HG02885 (cell line): ENCODE data around the gene ECE2.
A peak's percentile ranks its signal among the peaks of the same experiment; 100 is the strongest.
"Not testable (repeated sequence)": the region's sequence is repeated elsewhere in the genome, so short reads cannot be mapped to it uniquely, and the experiment has no call there.

Experiments
- ATAC-seq: cut with Tn5 transposase; IDR thresholded peaks from one replicate; pipeline ENCODE4 v1.9.1; 2021; ENCODE audit warnings: mild to moderate bottlenecking; ENCODE audit not compliant: unreplicated experiment, poor library complexity

Gene ECE2

DNA sequence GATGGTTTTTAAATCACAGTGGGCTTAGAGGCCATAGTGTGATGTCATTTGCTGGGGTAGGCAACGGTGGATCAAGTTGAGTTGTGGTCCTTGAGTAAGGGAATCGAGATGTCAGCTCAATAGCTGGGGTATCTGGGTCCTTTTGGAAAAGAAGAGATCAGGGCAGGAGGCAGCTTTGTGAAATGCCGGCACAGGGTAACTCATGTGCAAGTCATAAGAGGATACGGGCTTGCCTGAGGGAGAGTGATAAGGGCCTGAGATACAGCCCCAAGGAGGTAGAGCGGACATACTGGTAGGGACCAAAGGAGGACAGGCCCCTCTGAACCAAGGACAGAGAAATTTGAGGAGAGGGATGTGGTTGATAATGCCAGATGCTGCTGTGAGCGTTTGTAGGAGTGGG, 57.4 kb downstream of the ECE2 start:
- no peak for ATAC-seq

DNA sequence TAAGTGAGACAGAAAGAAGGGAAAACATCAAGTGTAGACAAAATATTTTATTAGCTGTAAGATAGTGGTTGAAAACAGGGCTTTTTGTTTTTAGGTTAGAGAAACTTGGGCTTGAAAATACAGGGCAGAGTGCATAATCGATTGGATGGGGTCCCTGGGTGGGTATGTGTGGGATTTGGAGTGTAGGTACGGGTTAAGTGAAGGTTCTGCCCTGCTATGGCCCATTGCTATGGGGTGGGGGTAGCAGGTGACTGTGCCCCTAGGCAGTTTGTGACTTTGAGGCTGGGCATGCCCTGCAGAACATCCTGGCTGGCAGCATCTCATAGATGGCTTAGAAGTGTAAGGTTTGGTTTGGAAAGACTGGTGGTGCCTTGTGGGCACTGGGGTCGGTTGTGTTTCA, 57.9 kb downstream of the ECE2 start:
- ATAC-seq, result no peak

DNA sequence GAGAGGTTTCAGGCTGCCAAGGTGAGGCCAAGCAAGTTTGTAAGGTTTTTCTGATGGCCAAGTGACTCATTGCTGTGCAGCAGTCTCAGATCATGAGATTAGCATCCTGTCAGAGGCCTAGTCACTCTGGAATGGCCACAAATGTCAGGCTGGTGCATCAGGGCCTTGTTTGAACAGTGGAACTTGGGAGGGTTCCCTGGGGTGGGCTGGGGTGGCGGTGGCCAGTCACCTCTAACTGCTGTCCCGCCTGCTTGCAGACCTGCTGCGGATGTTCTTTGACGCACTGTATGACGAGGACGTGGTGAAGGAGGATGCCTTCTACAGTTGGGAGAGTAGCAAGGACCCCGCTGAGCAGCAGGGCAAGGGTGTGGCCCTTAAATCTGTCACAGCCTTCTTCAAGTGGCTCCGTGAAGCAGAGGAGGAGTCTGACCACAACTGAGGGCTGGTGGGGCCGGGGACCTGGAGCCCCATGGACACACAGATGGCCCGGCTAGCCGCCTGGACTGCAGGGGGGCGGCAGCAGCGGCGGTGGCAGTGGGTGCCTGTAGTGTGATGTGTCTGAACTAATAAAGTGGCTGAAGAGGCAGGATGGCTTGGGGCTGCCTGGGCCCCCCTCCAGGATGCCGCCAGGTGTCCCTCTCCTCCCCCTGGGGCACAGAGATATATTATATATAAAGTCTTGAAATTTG, 58.8 kb downstream of the ECE2 start:
- no peak for ATAC-seq

DNA sequence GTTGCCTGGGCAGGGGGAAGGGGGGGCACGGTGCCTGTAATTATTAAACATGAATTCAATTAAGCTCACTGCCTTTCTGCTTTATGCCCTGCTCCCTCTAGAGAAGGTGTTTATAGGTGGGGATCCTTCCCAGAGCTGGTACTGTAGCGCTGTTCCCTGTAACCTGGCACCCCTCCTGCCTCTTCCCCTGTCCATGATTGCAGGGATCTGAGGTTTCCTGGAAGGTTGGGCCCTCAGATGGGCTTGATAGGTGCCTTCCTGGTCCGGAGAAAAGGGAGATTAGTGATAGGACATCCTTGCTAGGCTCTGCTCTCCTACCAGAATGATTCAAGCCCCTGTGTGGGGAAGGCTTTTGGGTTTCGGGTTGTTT, 59.5 kb downstream of the ECE2 start:
- no peak for ATAC-seq

DNA sequence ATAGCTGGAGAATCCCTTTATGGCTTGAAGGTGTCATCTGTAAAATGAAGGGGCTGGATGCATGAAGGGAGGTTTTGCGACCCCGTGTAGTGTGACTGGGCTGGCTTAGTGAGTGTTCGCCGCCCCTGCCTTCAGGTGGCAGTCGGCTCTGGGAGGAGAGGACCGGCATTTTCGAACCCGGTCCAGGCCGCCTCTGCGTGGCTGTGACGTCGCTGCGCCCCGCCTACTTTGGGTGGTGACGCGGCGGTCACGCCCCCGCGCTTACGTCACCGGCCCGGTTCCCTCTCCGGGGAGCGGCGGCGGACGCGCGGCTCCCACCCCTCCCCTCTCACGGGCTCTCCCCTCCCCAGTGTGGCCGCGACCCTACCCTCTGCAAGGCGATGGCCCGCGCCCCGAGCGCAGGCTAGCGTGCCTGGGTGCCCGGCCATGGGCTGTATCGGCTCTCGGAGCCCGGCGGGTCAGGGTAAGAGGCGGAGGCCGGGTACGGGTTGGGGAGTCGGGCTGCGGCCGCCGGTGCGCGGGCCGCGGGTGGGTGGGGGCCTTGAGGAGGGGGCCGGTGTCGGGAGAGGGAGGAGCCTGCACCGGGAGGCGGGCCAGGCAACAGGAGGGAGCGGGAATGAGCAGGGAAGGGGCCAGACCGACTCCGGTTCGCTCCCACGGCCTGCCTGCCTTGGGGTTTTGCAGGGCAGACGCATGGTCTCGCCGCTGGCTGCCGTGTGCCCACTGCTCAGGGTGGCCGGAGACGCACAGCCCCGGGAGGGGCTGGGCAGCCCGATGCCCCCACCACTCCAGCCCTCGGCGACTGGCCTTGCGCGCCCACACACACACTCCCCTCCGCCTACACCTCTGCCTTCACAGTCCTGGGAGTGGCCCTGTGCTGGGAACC, 60.1 kb downstream of the ECE2 start:
- peak; percentile 80 for ATAC-seq

DNA sequence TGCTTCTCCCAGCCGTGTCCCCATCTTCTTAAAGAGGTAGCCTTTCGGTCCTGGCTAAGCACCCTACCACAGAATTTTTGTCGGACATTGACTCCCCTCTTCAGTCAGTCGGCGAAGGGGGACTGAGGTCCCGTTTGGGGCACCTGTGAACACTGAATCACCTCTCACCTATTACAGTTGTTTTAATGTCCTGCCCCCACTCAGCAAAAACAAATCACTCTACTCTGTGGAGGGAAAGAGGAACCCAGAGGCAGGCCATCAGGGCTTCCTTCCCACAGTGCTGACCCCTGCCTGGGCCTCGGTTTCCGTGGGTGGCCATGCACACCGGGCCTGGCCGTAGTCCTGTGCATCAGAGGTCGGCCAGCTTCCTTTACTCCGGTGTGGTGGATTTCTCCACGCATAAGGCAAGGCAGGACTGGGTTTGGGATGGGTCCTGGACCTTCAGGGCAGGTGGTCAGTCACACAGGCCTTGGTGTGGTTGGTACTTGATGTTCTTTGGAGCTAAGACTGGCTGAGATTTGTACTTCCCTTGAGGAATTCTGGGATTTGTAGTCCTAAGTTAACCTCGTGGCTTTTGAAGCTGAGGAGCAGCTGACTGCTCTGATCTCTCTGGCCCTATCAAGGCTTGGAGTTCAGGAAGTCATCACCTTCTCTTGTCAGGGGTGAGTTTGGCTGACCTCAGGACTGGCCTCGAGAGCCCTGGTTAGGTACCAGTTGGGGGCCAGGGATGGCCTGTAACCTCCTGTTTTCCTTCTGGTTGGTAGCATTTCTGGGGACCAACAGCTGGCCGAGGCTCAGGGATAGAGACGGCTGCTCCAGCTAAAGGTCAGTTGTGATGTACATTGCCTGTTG, 61.0 kb downstream of the ECE2 start:
- ATAC-seq, result no peak

DNA sequence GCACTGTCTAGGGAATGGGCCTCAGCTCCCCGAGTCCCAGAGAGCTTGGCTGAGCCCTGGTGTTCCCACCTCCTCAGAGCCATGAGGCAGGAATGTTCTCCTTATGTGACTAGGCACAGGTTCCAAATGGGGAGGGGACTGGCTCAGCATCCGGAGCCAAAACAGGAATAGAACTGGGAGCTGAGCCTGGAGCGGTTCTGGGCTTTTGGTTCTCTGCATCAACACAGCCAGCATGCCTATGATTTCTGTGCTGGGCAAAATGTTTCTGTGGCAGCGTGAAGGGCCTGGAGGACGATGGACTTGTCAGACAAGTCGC, 61.5 kb downstream of the ECE2 start, which contains the start of gene FAM131A:
TSS of gene FAM131A (plus strand) at position 202 of the 316 bp plus-strand sequence. CDS start at position 233, 31 bp downstream.
- ATAC-seq, result no peak

DNA sequence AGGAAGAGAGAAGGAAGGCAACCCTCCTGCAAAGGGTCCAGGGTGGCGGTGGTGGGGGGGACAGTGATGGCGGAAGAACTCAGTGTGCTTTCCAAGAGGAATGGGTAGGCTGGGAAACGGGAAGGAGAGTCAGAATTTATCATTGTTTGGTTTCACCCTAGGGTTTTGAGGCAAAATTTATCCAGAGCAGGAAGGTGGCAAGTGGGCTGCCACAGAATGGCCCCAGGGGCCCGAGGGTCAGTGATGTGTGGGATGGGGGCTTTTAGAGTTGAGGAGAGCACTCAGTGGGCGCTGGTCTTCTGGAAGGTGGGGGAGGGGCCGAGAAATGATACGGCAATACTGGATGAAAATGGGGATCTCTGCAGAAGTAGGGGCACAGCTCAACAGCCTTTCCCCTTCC, 62.2 kb downstream of the ECE2 start:
- no peak for ATAC-seq

DNA sequence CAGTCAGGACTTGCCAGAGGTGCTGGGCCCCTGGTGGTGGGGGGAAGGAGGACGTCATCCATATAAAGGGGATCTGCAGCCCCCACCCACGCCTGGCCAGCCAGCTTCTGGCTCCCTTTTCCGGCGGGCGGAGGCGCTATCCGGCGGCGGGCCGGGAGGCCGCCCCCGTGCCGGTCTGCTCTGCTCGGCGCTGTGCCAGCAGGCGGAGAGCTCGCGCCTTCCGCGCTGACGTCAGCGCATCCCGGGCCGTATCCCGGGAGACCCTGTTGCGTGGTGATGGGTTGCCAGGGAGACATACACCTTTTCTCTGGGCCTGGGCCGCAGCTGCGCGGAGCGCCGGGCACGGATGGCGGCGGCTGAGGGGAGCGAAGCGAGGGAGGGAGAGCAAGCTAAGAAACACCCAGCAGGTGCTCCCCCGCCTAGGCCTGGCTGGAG, 62.7 kb downstream of the ECE2 start:
- ATAC-seq, result no peak

DNA sequence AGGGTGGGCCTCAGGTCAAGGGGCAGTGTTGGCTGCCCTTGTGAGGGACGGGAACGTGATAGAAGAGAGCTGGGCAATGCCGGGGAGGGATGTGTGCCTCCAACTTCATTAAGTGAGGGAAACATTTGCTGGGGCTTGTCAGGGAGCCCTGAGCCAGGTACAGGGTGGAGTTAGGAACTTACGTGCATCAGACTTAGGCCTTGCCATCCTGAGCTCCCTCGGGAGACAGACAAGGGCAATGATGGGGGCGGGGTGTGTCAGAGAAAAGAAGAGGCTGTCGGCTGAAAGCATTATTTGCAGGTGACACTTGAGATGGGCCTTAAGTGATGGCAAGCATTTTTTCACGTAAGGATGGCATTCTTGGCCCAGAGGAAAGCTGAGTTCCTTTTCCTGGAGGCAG, 63.2 kb downstream of the ECE2 start:
- ATAC-seq, result no peak

DNA sequence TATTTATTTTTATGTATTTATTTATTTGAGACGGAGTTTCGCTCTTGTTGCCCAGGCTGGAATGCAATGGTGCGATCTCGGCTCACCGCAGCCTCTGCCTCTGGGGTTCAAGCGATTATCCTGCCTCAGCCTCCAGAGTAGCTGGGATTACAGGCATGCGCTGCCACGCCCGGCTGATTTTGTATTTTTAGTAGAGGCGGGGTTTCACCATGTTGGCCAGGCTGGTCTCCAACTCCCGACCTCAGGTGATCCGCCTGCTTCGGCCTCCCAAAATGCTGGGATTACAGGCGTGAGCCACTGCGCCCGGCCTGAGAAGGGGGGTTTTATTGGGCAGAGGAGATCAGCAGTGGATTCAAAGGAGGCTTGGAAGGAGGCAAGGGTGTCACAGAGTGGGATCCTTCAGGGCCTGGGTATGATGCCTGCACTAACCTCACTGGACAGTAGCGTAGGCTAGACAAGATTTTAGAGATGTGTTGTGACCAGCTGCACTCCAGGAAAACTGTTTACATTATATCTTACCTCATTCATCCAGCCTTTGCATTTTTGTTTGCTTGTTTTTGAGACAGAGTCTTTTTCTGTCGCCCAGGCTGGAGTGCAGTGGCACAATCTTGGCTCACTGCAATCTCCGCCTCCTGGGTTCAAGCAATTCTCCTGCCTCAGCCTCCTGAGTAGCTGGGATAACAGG, 63.8 kb downstream of the ECE2 start:
- ATAC-seq, result not testable (repeated sequence)

DNA sequence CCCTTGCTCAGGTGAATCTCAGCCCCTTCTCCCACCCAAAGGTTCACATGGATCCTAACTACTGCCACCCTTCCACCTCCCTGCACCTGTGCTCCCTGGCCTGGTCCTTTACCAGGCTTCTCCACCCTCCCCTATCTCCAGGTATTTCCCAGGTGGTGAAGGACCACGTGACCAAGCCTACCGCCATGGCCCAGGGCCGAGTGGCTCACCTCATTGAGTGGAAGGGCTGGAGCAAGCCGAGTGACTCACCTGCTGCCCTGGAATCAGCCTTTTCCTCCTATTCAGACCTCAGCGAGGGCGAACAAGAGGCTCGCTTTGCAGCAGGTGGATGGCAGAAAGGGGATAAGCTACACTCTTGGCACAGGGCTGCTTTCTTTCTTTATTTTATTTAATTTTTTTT, 66.1 kb downstream of the ECE2 start:
- ATAC-seq, result no peak
